ENCODE results near the gene ADARB1.
A peak's percentile ranks its signal among the peaks of the same experiment; 100 is the strongest.

Gene ADARB1

GRCh38 chr21:45113543-45113942, 39.2 kb downstream of the ADARB1 start:
- no peak overlapping the region for H2AFZ ChIP-seq (ENCODE audit: low read depth, low read length, severe bottlenecking)
- no peaks in the 10 kb centered on the region for H3K36me3 ChIP-seq (ENCODE audit: low read length)
- H3K9ac ChIP-seq (ENCODE audit: low read length): no peak overlapping the region
- H3K27me3 ChIP-seq (ENCODE audit: low read length): no peaks in the 10 kb centered on the region
- H3K4me3 ChIP-seq (ENCODE audit: insufficient read depth, low read length, poor library complexity, severe bottlenecking): no peak overlapping the region
- H3K27ac ChIP-seq (ENCODE audit: low read depth, low read length): no peak overlapping the region
- no peak for TF ChIP-seq EZH2phosphoT487 (conservative IDR thresholded peaks at IDR 0.05; ENCODE audit: low read length)
- TF ChIP-seq, protein P1, sequence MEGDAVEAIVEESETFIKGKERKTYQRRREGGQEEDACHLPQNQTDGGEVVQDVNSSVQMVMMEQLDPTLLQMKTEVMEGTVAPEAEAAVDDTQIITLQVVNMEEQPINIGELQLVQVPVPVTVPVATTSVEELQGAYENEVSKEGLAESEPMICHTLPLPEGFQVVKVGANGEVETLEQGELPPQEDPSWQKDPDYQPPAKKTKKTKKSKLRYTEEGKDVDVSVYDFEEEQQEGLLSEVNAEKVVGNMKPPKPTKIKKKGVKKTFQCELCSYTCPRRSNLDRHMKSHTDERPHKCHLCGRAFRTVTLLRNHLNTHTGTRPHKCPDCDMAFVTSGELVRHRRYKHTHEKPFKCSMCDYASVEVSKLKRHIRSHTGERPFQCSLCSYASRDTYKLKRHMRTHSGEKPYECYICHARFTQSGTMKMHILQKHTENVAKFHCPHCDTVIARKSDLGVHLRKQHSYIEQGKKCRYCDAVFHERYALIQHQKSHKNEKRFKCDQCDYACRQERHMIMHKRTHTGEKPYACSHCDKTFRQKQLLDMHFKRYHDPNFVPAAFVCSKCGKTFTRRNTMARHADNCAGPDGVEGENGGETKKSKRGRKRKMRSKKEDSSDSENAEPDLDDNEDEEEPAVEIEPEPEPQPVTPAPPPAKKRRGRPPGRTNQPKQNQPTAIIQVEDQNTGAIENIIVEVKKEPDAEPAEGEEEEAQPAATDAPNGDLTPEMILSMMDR (IDR thresholded peaks at IDR 0.05; ENCODE audit: insufficient read depth, low read length, poor library complexity, severe bottlenecking): no peak
- peak overlapping the region; percentile 19 for H3K4me2 ChIP-seq (ENCODE audit: low read depth, low read length, poor library complexity, severe bottlenecking)
- H3K9me2 ChIP-seq (replicated peaks; ENCODE audit: insufficient read depth, low read length): no peaks in the 10 kb centered on the region
- no peaks in the 10 kb centered on the region for H4K20me1 ChIP-seq (ENCODE audit: low read depth, low read length)
- no peaks in the 10 kb centered on the region for H3K9me3 ChIP-seq (ENCODE audit: insufficient read depth, low read length)
- no peaks in the 10 kb centered on the region for H3K79me2 ChIP-seq (ENCODE audit: insufficient read depth, low read length)
- H3F3A ChIP-seq (ENCODE audit: insufficient read depth): peaks cover 9% of the 10 kb centered on the region

- no peaks in the 10 kb centered on the region for H3K27me3 ChIP-seq (ENCODE audit: low read length)
- H3K27ac ChIP-seq (ENCODE audit: low read depth, low read length): no peak overlapping the region
- H3K4me3 ChIP-seq (ENCODE audit: insufficient read depth, low read length, poor library complexity, severe bottlenecking): no peak overlapping the region
- H3K79me2 ChIP-seq (ENCODE audit: insufficient read depth, low read length): no peaks in the 10 kb centered on the region
- no peaks in the 10 kb centered on the region for H3K9me3 ChIP-seq (ENCODE audit: insufficient read depth, low read length)
- H3K9ac ChIP-seq (ENCODE audit: low read length): no peak overlapping the region
- H3F3A ChIP-seq (ENCODE audit: insufficient read depth): peaks cover 9% of the 10 kb centered on the region
- H2AFZ ChIP-seq (ENCODE audit: low read depth, low read length, severe bottlenecking): no peak overlapping the region
- no peaks in the 10 kb centered on the region for H3K9me2 ChIP-seq (replicated peaks; ENCODE audit: insufficient read depth, low read length)
- H3K4me2 ChIP-seq (ENCODE audit: low read depth, low read length, poor library complexity, severe bottlenecking): peak overlapping the region; percentile 19
- H4K20me1 ChIP-seq (ENCODE audit: low read depth, low read length): no peaks in the 10 kb centered on the region
- no peaks in the 10 kb centered on the region for H3K36me3 ChIP-seq (ENCODE audit: low read length)
- TF ChIP-seq EZH2phosphoT487 (conservative IDR thresholded peaks at IDR 0.05; ENCODE audit: low read length): no peak
Measured at GRCh38 chr21:45114072-45114471, 39.7 kb downstream of the ADARB1 start.

DNA sequence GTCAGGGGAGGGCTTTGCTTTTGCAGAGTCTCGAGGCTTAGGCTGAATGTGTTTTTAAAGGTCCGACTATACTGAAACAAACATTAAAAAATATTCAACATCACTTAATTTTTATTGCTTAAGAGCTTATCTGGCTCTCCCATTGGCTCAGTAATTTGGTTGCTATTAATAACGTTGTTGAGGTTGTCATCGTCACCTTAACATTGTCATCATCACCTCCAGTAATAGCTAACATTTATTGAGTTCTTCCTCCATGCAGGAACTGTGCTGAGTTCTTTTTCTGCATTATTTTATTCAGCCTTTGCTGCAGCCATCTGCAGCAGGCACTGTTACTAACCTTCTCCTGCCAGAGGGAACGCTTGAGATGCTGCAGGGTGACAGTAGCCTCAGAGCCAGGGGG, 40.1 kb downstream of the ADARB1 start:
- no peaks in the 10 kb centered on the region for H3K9me3 ChIP-seq (ENCODE audit: insufficient read depth, low read length)
- peaks cover 9% of the 10 kb centered on the region for H3F3A ChIP-seq (ENCODE audit: insufficient read depth)
- H3K27ac ChIP-seq (ENCODE audit: low read depth, low read length): no peak overlapping the region
- no peak overlapping the region for H3K4me2 ChIP-seq (ENCODE audit: low read depth, low read length, poor library complexity, severe bottlenecking)
- no peak overlapping the region for H3K9ac ChIP-seq (ENCODE audit: low read length)
- H3K36me3 ChIP-seq (ENCODE audit: low read length): no peaks in the 10 kb centered on the region
- no peaks in the 10 kb centered on the region for H3K9me2 ChIP-seq (replicated peaks; ENCODE audit: insufficient read depth, low read length)
- no peaks in the 10 kb centered on the region for H4K20me1 ChIP-seq (ENCODE audit: low read depth, low read length)
- H3K79me2 ChIP-seq (ENCODE audit: insufficient read depth, low read length): no peaks in the 10 kb centered on the region
- H3K27me3 ChIP-seq (ENCODE audit: low read length): no peaks in the 10 kb centered on the region
- H3K4me3 ChIP-seq (ENCODE audit: insufficient read depth, low read length, poor library complexity, severe bottlenecking): no peak overlapping the region
- TF ChIP-seq, protein P1 (IDR thresholded peaks at IDR 0.05; ENCODE audit: insufficient read depth, low read length, poor library complexity, severe bottlenecking): no peak
- no peak for TF ChIP-seq EZH2phosphoT487 (conservative IDR thresholded peaks at IDR 0.05; ENCODE audit: low read length)
- no peak overlapping the region for H2AFZ ChIP-seq (ENCODE audit: low read depth, low read length, severe bottlenecking)

GRCh38 chr21:45115141-45115540, 40.8 kb downstream of the ADARB1 start:
- Histone ChIP-seq H3K79me2 (ENCODE audit: insufficient read depth, low read length) (no peaks in the 10 kb centered on the region), H3K27ac (ENCODE audit: low read depth, low read length) (no peak overlapping the region), H3K4me2 (ENCODE audit: low read depth, low read length, poor library complexity, severe bottlenecking) (no peak overlapping the region), H3F3A (ENCODE audit: insufficient read depth) (peaks cover 7% of the 10 kb centered on the region), H4K20me1 (ENCODE audit: low read depth, low read length) (no peaks in the 10 kb centered on the region), H3K9me2 (replicated peaks; ENCODE audit: insufficient read depth, low read length) (no peaks in the 10 kb centered on the region), H3K27me3 (ENCODE audit: low read length) (no peaks in the 10 kb centered on the region), H3K4me3 (ENCODE audit: insufficient read depth, low read length, poor library complexity, severe bottlenecking) (no peak overlapping the region), H3K9me3 (ENCODE audit: insufficient read depth, low read length) (no peaks in the 10 kb centered on the region), H3K9ac (ENCODE audit: low read length) (no peak overlapping the region), H3K36me3 (ENCODE audit: low read length) (no peaks in the 10 kb centered on the region), H2AFZ (ENCODE audit: low read depth, low read length, severe bottlenecking) (no peak overlapping the region)
- TF ChIP-seq, protein P1 (IDR thresholded peaks at IDR 0.05; ENCODE audit: insufficient read depth, low read length, poor library complexity, severe bottlenecking): no peak

Data from SU-DHL-6 (cell line).